Measurements from ENCODE around the gene HOXA3. TPM values are rescaled to one million over a fixed set of nuclear protein-coding genes. Genes with fewer than 3 reads are reported as not detected.
A peak's percentile ranks its signal among the peaks of the same experiment; 100 is the strongest.

The HOXA3 gene
- total and polyA plus RNA-seq, 2 of the 13 experiments (the other 11 are each of a cell fraction or from before 2014, with no cell fraction given), result 2.9 to 4.6 TPM

- TF ChIP-seq, protein P1, sequence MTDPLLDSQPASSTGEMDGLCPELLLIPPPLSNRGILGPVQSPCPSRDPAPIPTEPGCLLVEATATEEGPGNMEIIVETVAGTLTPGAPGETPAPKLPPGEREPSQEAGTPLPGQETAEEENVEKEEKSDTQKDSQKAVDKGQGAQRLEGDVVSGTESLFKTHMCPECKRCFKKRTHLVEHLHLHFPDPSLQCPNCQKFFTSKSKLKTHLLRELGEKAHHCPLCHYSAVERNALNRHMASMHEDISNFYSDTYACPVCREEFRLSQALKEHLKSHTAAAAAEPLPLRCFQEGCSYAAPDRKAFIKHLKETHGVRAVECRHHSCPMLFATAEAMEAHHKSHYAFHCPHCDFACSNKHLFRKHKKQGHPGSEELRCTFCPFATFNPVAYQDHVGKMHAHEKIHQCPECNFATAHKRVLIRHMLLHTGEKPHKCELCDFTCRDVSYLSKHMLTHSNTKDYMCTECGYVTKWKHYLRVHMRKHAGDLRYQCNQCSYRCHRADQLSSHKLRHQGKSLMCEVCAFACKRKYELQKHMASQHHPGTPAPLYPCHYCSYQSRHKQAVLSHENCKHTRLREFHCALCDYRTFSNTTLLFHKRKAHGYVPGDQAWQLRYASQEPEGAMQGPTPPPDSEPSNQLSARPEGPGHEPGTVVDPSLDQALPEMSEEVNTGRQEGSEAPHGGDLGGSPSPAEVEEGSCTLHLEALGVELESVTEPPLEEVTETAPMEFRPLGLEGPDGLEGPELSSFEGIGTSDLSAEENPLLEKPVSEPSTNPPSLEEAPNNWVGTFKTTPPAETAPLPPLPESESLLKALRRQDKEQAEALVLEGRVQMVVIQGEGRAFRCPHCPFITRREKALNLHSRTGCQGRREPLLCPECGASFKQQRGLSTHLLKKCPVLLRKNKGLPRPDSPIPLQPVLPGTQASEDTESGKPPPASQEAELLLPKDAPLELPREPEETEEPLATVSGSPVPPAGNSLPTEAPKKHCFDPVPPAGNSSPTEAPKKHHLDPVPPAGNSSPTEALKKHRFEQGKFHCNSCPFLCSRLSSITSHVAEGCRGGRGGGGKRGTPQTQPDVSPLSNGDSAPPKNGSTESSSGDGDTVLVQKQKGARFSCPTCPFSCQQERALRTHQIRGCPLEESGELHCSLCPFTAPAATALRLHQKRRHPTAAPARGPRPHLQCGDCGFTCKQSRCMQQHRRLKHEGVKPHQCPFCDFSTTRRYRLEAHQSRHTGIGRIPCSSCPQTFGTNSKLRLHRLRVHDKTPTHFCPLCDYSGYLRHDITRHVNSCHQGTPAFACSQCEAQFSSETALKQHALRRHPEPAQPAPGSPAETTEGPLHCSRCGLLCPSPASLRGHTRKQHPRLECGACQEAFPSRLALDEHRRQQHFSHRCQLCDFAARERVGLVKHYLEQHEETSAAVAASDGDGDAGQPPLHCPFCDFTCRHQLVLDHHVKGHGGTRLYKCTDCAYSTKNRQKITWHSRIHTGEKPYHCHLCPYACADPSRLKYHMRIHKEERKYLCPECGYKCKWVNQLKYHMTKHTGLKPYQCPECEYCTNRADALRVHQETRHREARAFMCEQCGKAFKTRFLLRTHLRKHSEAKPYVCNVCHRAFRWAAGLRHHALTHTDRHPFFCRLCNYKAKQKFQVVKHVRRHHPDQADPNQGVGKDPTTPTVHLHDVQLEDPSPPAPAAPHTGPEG (CRISPR knock-in tag; IDR thresholded peaks at IDR 0.05), result no peak
- TF ChIP-seq RFX5 (IDR thresholded peaks at IDR 0.05; ENCODE audit: low read depth, low read length), result no peak
- TF ChIP-seq, protein P2, sequence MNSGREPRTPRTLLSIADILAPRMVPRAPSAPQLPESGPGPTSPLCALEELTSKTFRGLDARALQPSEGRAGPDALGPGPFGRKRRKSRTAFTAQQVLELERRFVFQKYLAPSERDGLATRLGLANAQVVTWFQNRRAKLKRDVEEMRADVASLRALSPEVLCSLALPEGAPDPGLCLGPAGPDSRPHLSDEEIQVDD (CRISPR knock-in tag; IDR thresholded peaks at IDR 0.05; ENCODE audit: borderline replicate concordance), result no peak
- no peak for TF ChIP-seq ZNF562 (CRISPR knock-in tag; IDR thresholded peaks at IDR 0.05; ENCODE audit: borderline replicate concordance)
- no peak for TF ChIP-seq ZNF3 (CRISPR knock-in tag; IDR thresholded peaks at IDR 0.05)
- TF ChIP-seq MYNN (CRISPR knock-in tag; IDR thresholded peaks at IDR 0.05; ENCODE audit: low read depth), result no peak
- TF ChIP-seq ZNF335 (CRISPR knock-in tag; IDR thresholded peaks at IDR 0.05), result no peak
- TF ChIP-seq MZF1 (CRISPR knock-in tag; IDR thresholded peaks at IDR 0.05; ENCODE audit: borderline replicate concordance), result no peak
- no peak for TF ChIP-seq ZNF713 (CRISPR knock-in tag; IDR thresholded peaks at IDR 0.05)
- TF ChIP-seq SMAD1 (CRISPR knock-in tag; IDR thresholded peaks at IDR 0.05; ENCODE audit: borderline replicate concordance, low read depth), result no peak
- TF ChIP-seq PRMT3 (CRISPR knock-in tag; IDR thresholded peaks at IDR 0.05; ENCODE audit: borderline replicate concordance, low read depth), result no peak
- no peak for TF ChIP-seq ZSCAN12 (CRISPR knock-in tag; IDR thresholded peaks at IDR 0.05)
- peak; percentile 91 for TF ChIP-seq TFDP2 (CRISPR knock-in tag; IDR thresholded peaks at IDR 0.05)
- TF ChIP-seq PRDM15 (CRISPR knock-in tag; IDR thresholded peaks at IDR 0.05), result no peak
- no peak for TF ChIP-seq MIER3 (CRISPR knock-in tag; IDR thresholded peaks at IDR 0.05; ENCODE audit: borderline replicate concordance)
- TF ChIP-seq DBP (CRISPR knock-in tag; IDR thresholded peaks at IDR 0.05; ENCODE audit: not compliant biosample characterization), result no peak
- peak; percentile 95 for TF ChIP-seq HDAC1 (CRISPR knock-in tag; IDR thresholded peaks at IDR 0.05)
These were observed 21.6 kb downstream of the HOXA3 start, which contains the start of gene HOXA4 (continued) for GRCh38 chr7:27130540-27131389.

All from HepG2 (cell line).